ENCODE results near the gene SERPINB4. TPM values are rescaled to one million over a fixed set of nuclear protein-coding genes. Genes with fewer than 3 reads are reported as not detected.

SERPINB4 gene
- total RNA-seq, 2 experiments from 2014 or later, result not detected

DNA sequence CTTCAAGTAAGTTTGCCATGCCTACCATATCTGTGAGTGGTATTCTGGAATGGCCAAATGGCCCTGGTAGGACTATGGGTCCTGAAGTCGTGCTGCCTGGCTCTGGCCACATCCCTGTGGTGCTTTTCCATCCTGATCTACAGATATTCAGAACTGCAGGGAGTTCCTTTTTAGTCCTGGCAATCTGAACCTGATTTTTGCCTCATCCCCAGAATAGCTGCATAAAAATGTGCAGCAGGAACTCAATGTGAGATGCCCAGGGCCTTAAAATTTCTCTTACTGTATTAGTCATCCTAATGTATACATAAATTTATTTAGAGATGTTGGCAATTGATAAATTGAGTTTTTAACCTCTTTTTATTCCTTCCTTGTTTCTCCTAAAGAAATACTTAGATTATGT is 51.6 kb downstream of the SERPINB4 start:
- H3K9me2 ChIP-seq (ENCODE audit: insufficient read depth, low read length), result no peaks in the 10 kb centered on the region
- TF ChIP-seq EZH2phosphoT487 (IDR thresholded peaks at IDR 0.05; ENCODE audit: borderline replicate concordance, low read depth, low read length), result no peak
- TF ChIP-seq, protein P1, sequence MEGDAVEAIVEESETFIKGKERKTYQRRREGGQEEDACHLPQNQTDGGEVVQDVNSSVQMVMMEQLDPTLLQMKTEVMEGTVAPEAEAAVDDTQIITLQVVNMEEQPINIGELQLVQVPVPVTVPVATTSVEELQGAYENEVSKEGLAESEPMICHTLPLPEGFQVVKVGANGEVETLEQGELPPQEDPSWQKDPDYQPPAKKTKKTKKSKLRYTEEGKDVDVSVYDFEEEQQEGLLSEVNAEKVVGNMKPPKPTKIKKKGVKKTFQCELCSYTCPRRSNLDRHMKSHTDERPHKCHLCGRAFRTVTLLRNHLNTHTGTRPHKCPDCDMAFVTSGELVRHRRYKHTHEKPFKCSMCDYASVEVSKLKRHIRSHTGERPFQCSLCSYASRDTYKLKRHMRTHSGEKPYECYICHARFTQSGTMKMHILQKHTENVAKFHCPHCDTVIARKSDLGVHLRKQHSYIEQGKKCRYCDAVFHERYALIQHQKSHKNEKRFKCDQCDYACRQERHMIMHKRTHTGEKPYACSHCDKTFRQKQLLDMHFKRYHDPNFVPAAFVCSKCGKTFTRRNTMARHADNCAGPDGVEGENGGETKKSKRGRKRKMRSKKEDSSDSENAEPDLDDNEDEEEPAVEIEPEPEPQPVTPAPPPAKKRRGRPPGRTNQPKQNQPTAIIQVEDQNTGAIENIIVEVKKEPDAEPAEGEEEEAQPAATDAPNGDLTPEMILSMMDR (conservative IDR thresholded peaks at IDR 0.05; ENCODE audit: low read length), result no peak
- DNase-seq (ENCODE audit: low spot score), result no peak
- intact Hi-C loops (cut with micrococcal nuclease; ENCODE audit: unreplicated experiment), result no loop called here
- ChIA-PET POLR2A (no interaction called here), CTCF (ENCODE audit: unreplicated experiment) (no interaction called here)
- no peaks in the 10 kb centered on the region for H4K20me1 ChIP-seq (ENCODE audit: insufficient read depth, low read length)
- no peak overlapping the region for H3K4me2 ChIP-seq (ENCODE audit: low read length)
- H3K4me1 ChIP-seq (ENCODE audit: insufficient read depth, low read length, poor library complexity, severe bottlenecking), result no peaks in the 10 kb centered on the region
- H3K79me2 ChIP-seq (ENCODE audit: insufficient read depth, low read depth, low read length), result no peaks in the 10 kb centered on the region
- no peak overlapping the region for H3K27ac ChIP-seq (ENCODE audit: low read depth, low read length, poor library complexity, severe bottlenecking)
- H3K36me3 ChIP-seq (ENCODE audit: insufficient read depth, low read length), result no peaks in the 10 kb centered on the region
- no peak overlapping the region for H2AFZ ChIP-seq (ENCODE audit: low read length)
- H3K9me3 ChIP-seq (ENCODE audit: low read length), result no peaks in the 10 kb centered on the region
- H3K4me3 ChIP-seq (ENCODE audit: low read depth, low read length, poor library complexity, severe bottlenecking), result no peak overlapping the region
- BruUV-seq (replicated peaks), result no TSS peak

DNA sequence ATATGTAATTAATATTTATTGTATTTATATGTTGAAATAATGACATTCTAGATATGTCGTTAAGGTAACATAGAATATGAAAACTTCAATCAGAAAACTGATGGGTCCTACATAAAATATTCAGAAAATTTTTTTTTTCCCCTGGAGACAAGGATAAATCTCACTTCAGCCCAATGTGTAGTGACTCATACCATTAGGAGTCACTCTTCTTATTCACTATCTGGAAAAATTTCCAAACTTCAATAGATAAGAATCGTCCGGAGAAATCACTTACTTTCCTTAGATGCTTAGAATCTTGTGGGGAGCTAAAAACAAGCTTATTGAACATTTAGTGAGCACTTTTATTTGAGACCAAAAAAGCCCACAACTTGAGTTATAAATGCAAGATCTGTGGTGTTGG is 52.3 kb downstream of the SERPINB4 start:
- H3K9me2 ChIP-seq (ENCODE audit: insufficient read depth, low read length), result no peaks in the 10 kb centered on the region
- BruUV-seq (replicated peaks), result no TSS peak
- no peaks in the 10 kb centered on the region for H3K36me3 ChIP-seq (ENCODE audit: insufficient read depth, low read length)
- H3K9me3 ChIP-seq (ENCODE audit: low read length), result no peaks in the 10 kb centered on the region
- H3K4me2 ChIP-seq (ENCODE audit: low read length), result no peak overlapping the region
- no peak overlapping the region for H3K4me3 ChIP-seq (ENCODE audit: low read depth, low read length, poor library complexity, severe bottlenecking)
- no peak for DNase-seq (ENCODE audit: low spot score)
- no peak overlapping the region for H2AFZ ChIP-seq (ENCODE audit: low read length)
- ChIA-PET CTCF (ENCODE audit: unreplicated experiment) (no interaction called here), POLR2A (no interaction called here)
- no peak for TF ChIP-seq EZH2phosphoT487 (IDR thresholded peaks at IDR 0.05; ENCODE audit: borderline replicate concordance, low read depth, low read length)
- TF ChIP-seq, protein P1 (conservative IDR thresholded peaks at IDR 0.05; ENCODE audit: low read length), result no peak
- intact Hi-C loops (cut with micrococcal nuclease; ENCODE audit: unreplicated experiment), result no loop called here
- H3K4me1 ChIP-seq (ENCODE audit: insufficient read depth, low read length, poor library complexity, severe bottlenecking), result no peaks in the 10 kb centered on the region
- H3K79me2 ChIP-seq (ENCODE audit: insufficient read depth, low read depth, low read length), result no peaks in the 10 kb centered on the region
- no peak overlapping the region for H3K27ac ChIP-seq (ENCODE audit: low read depth, low read length, poor library complexity, severe bottlenecking)
- H4K20me1 ChIP-seq (ENCODE audit: insufficient read depth, low read length), result no peaks in the 10 kb centered on the region

- no peak for DNase-seq (ENCODE audit: low spot score)
- ChIA-PET POLR2A (no interaction called here), CTCF (ENCODE audit: unreplicated experiment) (no interaction called here)
- no peaks in the 10 kb centered on the region for H4K20me1 ChIP-seq (ENCODE audit: insufficient read depth, low read length)
- H2AFZ ChIP-seq (ENCODE audit: low read length), result no peak overlapping the region
- no peak overlapping the region for H3K4me2 ChIP-seq (ENCODE audit: low read length)
- H3K79me2 ChIP-seq (ENCODE audit: insufficient read depth, low read depth, low read length), result no peaks in the 10 kb centered on the region
- H3K9me3 ChIP-seq (ENCODE audit: low read length), result no peaks in the 10 kb centered on the region
- no peak overlapping the region for H3K4me3 ChIP-seq (ENCODE audit: low read depth, low read length, poor library complexity, severe bottlenecking)
- intact Hi-C loops (cut with micrococcal nuclease; ENCODE audit: unreplicated experiment), result no loop called here
- BruUV-seq (replicated peaks), result no TSS peak
- H3K4me1 ChIP-seq (ENCODE audit: insufficient read depth, low read length, poor library complexity, severe bottlenecking), result no peaks in the 10 kb centered on the region
- H3K9me2 ChIP-seq (ENCODE audit: insufficient read depth, low read length), result no peaks in the 10 kb centered on the region
- H3K27ac ChIP-seq (ENCODE audit: low read depth, low read length, poor library complexity, severe bottlenecking), result no peak overlapping the region
- H3K36me3 ChIP-seq (ENCODE audit: insufficient read depth, low read length), result no peaks in the 10 kb centered on the region
- TF ChIP-seq, protein P1 (conservative IDR thresholded peaks at IDR 0.05; ENCODE audit: low read length), result no peak
These were observed 52.9 kb downstream of the SERPINB4 start for GRCh38 chr18:63590966-63591695.
